Activated CD8-positive, alpha-beta T cell treated with anti-CD3 and anti-CD28 coated beads, Interleukin-2, amount 10 ng/mL, durations not matched to agents 7 days and 5 days (primary cell): ENCODE results near the gene GALNT11. TPM values are rescaled to one million over a fixed set of nuclear protein-coding genes. Genes with fewer than 3 reads are reported as not detected.

Experiments
- total RNA-seq, 2 experiments: library from RNA; stranded (reverse); gene quantifications; one replicate each; pipeline ENCODE4 v1.2.3, GENCODE V29; 2021

GALNT11 gene
- total RNA-seq, 2 experiments from 2014 or later = 18.4 to 20.3 TPM

Other genes with a start within 250 kb of the GALNT11 start
- gene PRKAG2, start 148.6 kb upstream of the GALNT11 start, total RNA-seq = 10 to 100 TPM; 23.6 to 28.3 TPM
- not detected for gene GALNTL5, start 69.2 kb upstream of the GALNT11 start, total RNA-seq